Activated CD8-positive, alpha-beta memory T cell treated with anti-CD3 and anti-CD28 coated beads, Interleukin-2, amount 10 ng/mL, durations not matched to agents 7 days and 5 days (primary cell): Measurements from ENCODE around the gene MZT2B. TPM values are rescaled to one million over a fixed set of nuclear protein-coding genes. Genes with fewer than 3 reads are reported as not detected.
A peak's percentile ranks its signal among the peaks of the same experiment; 100 is the strongest.
"Not testable (repeated sequence)": the region's sequence is repeated elsewhere in the genome, so short reads cannot be mapped to it uniquely, and the experiment has no call there.

Experiments
- ATAC-seq: fragments of 150-1000 bp; cut with Tn5 transposase; one replicate; pipeline ENCODE4 v1.10.0; 2021; ENCODE audit warnings: moderate library complexity
- CTCF ChIA-PET: fragments of 350-600 bp; sonication (Branson Sonifier 250); formaldehyde crosslinking; loops from one replicate; lab custom pipeline; 2021; ENCODE audit warnings: antibody characterized with exemption; lab: Charles Lee
- DNase-seq: peaks from one replicate; pipeline ENCODE4 v3.0.0-alpha.2; 2020
- H3K27ac Mint-ChIP-seq: one replicate; pipeline ENCODE4 v1.8.0; 2021; ENCODE audit warnings: mild to moderate bottlenecking, mixed read lengths
- H3K27me3 Mint-ChIP-seq: one replicate; pipeline ENCODE4 v1.8.0; 2021; ENCODE audit warnings: mixed read lengths
- H3K36me3 Mint-ChIP-seq: one replicate; pipeline ENCODE4 v1.8.0; 2021; ENCODE audit warnings: mild to moderate bottlenecking, mixed read lengths
- H3K4me1 Mint-ChIP-seq: one replicate; pipeline ENCODE4 v1.8.0; 2021; ENCODE audit warnings: mixed read lengths
- H3K4me3 Mint-ChIP-seq: one replicate; pipeline ENCODE4 v1.8.0; 2021; ENCODE audit warnings: mild to moderate bottlenecking, moderate library complexity, mixed read lengths
- H3K9me3 Mint-ChIP-seq: one replicate; pipeline ENCODE4 v1.8.0; 2022; ENCODE audit warnings: low read depth, mixed read lengths
- total RNA-seq, 2 experiments: library from RNA; stranded (reverse); gene quantifications; one replicate each; pipeline ENCODE4 v1.2.3, GENCODE V29; 2021

MZT2B gene
- total RNA-seq, 2 experiments from 2014 or later = 399 to 472 TPM

- CTCF ChIA-PET = no interaction called here
- H3K36me3 Mint-ChIP-seq = peaks cover 4% of the 10 kb centered on the region
- no peak overlapping the region for H3K4me3 Mint-ChIP-seq
These were observed 8.2 kb downstream of the MZT2B start for GRCh38 chr2:130190237-130190636.

DNA sequence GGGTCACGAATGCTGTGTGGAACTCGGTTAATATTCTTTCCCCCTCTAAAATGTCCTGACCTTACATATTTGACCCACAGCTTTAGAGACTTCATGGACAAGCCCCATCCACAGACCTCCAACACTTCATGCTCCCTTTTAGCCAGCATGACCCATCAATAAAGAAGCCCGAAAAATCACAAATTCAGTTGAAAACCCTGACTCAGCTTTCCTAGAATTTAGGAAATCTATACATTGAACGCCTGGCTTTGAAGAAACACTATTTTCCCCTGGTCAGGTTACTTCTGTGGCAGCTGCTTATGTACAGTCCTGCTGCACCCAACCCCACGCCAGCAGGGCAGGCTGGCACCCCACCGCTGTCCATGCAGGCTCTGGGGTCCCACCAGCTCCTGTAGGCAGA is 9.3 kb downstream of the MZT2B start:
- ATAC-seq, H3K9me3 Mint-ChIP-seq, H3K36me3 Mint-ChIP-seq, H3K4me3 Mint-ChIP-seq, CTCF ChIA-PET, H3K27me3 Mint-ChIP-seq, H3K27ac Mint-ChIP-seq: not testable (repeated sequence)
- peak; percentile 5 for DNase-seq
- peaks cover 11% of the 10 kb centered on the region for H3K4me1 Mint-ChIP-seq

More at GRCh38 chr2:130190237-130190636, 8.2 kb downstream of the MZT2B start:
- DNase-seq = peak; percentile 33
- H3K27ac Mint-ChIP-seq = no peak overlapping the region
- no peak for ATAC-seq
- peaks cover 14% of the 10 kb centered on the region for H3K4me1 Mint-ChIP-seq
- no peaks in the 10 kb centered on the region for H3K27me3 Mint-ChIP-seq
- no peaks in the 10 kb centered on the region for H3K9me3 Mint-ChIP-seq

GRCh38 chr2:130192451-130192850 is 10.4 kb downstream of the MZT2B start:
- H3K4me3 Mint-ChIP-seq, H3K27ac Mint-ChIP-seq, CTCF ChIA-PET, H3K9me3 Mint-ChIP-seq, H3K27me3 Mint-ChIP-seq, ATAC-seq, H3K36me3 Mint-ChIP-seq: not testable (repeated sequence)
- peaks cover 11% of the 10 kb centered on the region for H3K4me1 Mint-ChIP-seq
- peak; percentile 23 for DNase-seq

DNA sequence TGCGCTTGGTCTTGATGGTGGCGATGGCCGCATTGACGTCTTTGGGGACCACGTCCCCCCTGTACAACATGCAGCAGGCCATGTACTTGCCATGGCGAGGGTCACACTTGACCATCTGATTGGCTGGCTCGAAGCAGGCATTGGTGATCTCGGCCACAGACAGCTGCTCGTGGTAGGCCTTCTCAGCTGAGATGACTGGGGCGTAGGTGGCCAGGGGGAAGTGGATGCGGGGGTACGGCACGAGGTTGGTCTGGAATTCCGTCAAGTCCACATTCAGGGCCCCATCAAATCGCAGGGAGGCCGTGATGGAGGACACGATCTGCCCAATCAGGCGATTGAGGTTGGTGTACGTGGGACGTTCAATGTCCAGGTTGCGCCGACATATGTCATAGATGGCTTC is 11.8 kb downstream of the MZT2B start:
- DNase-seq, H3K27ac Mint-ChIP-seq, ATAC-seq, H3K9me3 Mint-ChIP-seq, CTCF ChIA-PET, H3K27me3 Mint-ChIP-seq, H3K4me3 Mint-ChIP-seq, H3K36me3 Mint-ChIP-seq: not testable (repeated sequence)
- peaks cover 11% of the 10 kb centered on the region for H3K4me1 Mint-ChIP-seq

- H3K27ac Mint-ChIP-seq, H3K36me3 Mint-ChIP-seq, DNase-seq, CTCF ChIA-PET, H3K4me3 Mint-ChIP-seq, ATAC-seq, H3K27me3 Mint-ChIP-seq, H3K9me3 Mint-ChIP-seq: not testable (repeated sequence)
- H3K4me1 Mint-ChIP-seq = peaks cover 11% of the 10 kb centered on the region
These were observed 13.1 kb downstream of the MZT2B start for GRCh38 chr2:130195089-130195635.

DNA sequence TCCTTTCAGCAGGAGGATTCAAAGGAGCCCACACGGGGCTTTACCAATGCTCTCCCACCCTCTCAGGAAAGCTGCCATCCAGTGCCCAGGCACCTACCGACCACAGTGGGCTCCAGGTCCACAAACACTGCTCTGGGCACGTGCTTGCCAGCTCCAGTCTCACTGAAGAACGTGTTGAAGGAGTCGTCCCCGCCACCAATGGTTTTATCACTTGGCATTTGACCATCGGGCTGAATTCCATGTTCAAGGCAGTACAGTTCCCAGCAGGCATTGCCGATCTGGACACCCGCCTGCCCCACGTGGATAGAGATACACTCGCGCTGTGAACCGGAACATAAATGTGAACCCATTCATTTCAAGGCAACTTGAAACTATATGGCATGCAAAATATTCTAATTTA is 14.0 kb downstream of the MZT2B start:
- CTCF ChIA-PET = not testable (repeated sequence)

GRCh38 chr2:130198343-130198742 is 16.3 kb downstream of the MZT2B start, which contains the start of gene TUBA3E:
Gene TUBA3E, minus strand, starts transcription at chr2:130198439. Its CDS starts 79 bp downstream, at chr2:130198360.
- Mint-ChIP-seq H3K27me3 (no peaks in the 10 kb centered on the region), H3K27ac (no peak within 1 kb of the TSS), H3K4me3 (no peak within 1 kb of the TSS), H3K36me3 (no peaks in the 10 kb centered on the region), H3K4me1 (no peaks in the 10 kb centered on the region), H3K9me3 (no peaks in the 10 kb centered on the region)
- CTCF ChIA-PET = no interaction called here
- ATAC-seq (no peak), DNase-seq (no peak)

More for the DNA sequence above, 14.0 kb downstream of the MZT2B start:
- H3K9me3 Mint-ChIP-seq, H3K4me3 Mint-ChIP-seq, DNase-seq, H3K27ac Mint-ChIP-seq, H3K36me3 Mint-ChIP-seq, H3K27me3 Mint-ChIP-seq, ATAC-seq: not testable (repeated sequence)
- peaks cover 10% of the 10 kb centered on the region for H3K4me1 Mint-ChIP-seq

GRCh38 chr2:130202518-130202917 is 20.5 kb downstream of the MZT2B start:
- ATAC-seq, H3K9me3 Mint-ChIP-seq, CTCF ChIA-PET, H3K4me3 Mint-ChIP-seq, H3K4me1 Mint-ChIP-seq, H3K27ac Mint-ChIP-seq, H3K27me3 Mint-ChIP-seq, DNase-seq, H3K36me3 Mint-ChIP-seq: not testable (repeated sequence)

GRCh38 chr2:130203150-130203549 is 21.1 kb downstream of the MZT2B start:
- H3K27me3 Mint-ChIP-seq, H3K9me3 Mint-ChIP-seq, H3K27ac Mint-ChIP-seq, H3K4me1 Mint-ChIP-seq, ATAC-seq, H3K36me3 Mint-ChIP-seq, CTCF ChIA-PET, H3K4me3 Mint-ChIP-seq, DNase-seq: not testable (repeated sequence)

DNA sequence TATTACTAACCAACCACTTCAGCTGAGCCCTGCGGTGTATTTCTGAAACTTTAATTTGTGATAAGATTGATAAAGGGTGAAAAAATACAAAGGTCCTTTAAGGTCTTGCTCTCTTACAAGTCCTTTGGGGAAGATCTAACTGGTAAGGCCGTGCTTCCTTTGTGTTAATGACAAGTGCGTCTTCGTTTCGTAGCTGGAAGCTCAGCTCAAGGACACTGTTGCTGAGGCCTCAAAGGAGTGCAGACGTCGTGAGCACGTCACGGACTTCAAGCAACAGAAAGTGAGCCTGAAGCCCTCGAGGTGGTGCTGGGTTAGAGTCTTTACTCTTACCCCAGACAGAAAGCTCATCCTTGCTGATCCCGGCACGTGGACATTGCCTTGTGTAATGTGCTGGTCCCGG is 25.0 kb downstream of the MZT2B start:
- H3K27me3 Mint-ChIP-seq, H3K4me3 Mint-ChIP-seq, CTCF ChIA-PET, H3K9me3 Mint-ChIP-seq, DNase-seq, ATAC-seq, H3K27ac Mint-ChIP-seq, H3K4me1 Mint-ChIP-seq, H3K36me3 Mint-ChIP-seq: not testable (repeated sequence)

DNA sequence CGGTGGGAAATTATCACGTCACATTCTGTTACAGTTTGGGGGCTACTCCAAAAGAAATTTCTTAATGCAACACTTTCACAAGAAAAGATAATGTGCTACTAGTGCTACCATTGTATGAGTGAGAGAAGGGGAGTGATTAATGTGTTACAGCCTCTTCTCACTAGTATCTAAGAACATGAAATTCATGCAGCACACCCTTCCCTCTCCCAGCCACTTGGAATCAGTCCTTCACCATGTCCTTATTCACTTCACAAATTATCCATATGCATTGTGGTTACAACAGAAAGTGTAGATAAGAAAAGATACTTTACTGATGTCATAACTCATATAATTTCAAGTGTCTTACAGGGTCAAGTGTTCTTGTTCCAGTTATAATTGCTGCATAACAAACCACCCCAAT is 37.1 kb downstream of the MZT2B start:
- H3K27ac Mint-ChIP-seq, CTCF ChIA-PET, ATAC-seq, H3K4me1 Mint-ChIP-seq, DNase-seq, H3K4me3 Mint-ChIP-seq, H3K36me3 Mint-ChIP-seq, H3K9me3 Mint-ChIP-seq: not testable (repeated sequence)
- H3K27me3 Mint-ChIP-seq = peaks cover 20% of the 10 kb centered on the region

DNA sequence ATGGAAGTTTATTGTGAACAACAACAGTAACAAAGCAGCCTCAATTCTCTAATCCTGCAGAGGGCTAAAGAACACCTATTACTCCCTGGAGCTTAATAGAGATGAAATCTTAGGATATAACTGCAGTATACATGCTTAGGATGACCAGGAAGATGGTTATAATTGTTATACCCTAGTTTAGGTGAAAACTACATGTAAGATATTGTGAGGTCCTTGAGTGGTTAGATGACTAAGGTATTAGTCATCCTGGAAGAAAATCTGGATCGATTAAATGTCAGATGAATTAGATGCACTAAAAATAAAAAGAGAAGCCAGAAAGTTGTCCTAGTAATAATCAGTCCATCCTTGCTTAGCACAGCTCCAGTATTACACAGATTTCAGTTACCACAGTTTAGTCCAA is 38.4 kb downstream of the MZT2B start:
- H3K4me1 Mint-ChIP-seq, H3K9me3 Mint-ChIP-seq, ATAC-seq, DNase-seq, H3K27ac Mint-ChIP-seq, CTCF ChIA-PET, H3K36me3 Mint-ChIP-seq, H3K4me3 Mint-ChIP-seq: not testable (repeated sequence)
- H3K27me3 Mint-ChIP-seq = peaks cover 17% of the 10 kb centered on the region

GRCh38 chr2:130222523-130222922 is 40.5 kb downstream of the MZT2B start:
- H3K36me3 Mint-ChIP-seq, H3K4me3 Mint-ChIP-seq, H3K27ac Mint-ChIP-seq, H3K9me3 Mint-ChIP-seq, DNase-seq, H3K4me1 Mint-ChIP-seq, CTCF ChIA-PET: not testable (repeated sequence)
- peaks cover 16% of the 10 kb centered on the region for H3K27me3 Mint-ChIP-seq
- peak; percentile 33 for ATAC-seq

DNA sequence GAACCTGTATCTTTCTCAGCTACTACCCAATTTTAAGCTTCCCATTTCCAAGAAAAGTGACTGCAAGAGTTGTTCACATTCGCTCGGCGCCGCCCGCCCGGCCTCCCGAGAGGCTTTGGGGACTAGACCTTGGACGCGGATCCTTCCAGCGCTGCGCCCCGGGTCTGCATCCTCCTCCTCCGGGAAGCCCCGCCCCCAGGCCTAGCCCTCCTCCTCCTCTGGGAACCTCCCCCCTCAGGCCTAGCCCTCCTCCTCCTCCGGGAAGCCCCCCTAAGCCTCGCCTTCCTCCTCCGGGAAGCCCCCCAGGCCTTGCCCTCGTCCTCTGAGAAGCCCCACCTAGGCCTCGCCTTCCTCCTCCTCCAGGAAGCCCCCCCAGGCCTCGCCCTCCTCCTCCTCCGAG is 45.9 kb downstream of the MZT2B start:
- H3K27ac Mint-ChIP-seq, H3K36me3 Mint-ChIP-seq, DNase-seq, CTCF ChIA-PET, H3K9me3 Mint-ChIP-seq, H3K4me1 Mint-ChIP-seq, H3K27me3 Mint-ChIP-seq, ATAC-seq, H3K4me3 Mint-ChIP-seq: not testable (repeated sequence)
